PC-3 (cell line): ENCODE measurements around the gene SLC1A3. TPM values are rescaled to one million over a fixed set of nuclear protein-coding genes. Genes with fewer than 3 reads are reported as not detected.

Source experiments
- ATAC-seq: fragments of 200-7000 bp; cut with Tn5 transposase; 2 replicates; pipeline ENCODE4 v1.9.1; 2020; ENCODE audit warnings: mild to moderate bottlenecking, moderate library complexity
- BruUV-seq: library from RNA; stranded (reverse); fragments of 400-500 nt; replicated peaks from 2 replicates; lab custom pipeline; 2021; lab: Mats Ljungman, UMichigan
- CTCF ChIA-PET: fragments of 300-600 bp; sonication (Branson Sonifier 250); formaldehyde crosslinking; loops from one replicate; lab custom pipeline; 2022; ENCODE audit warnings: antibody characterized with exemption; lab: Charles Lee
- POLR2A ChIA-PET: fragments of 300-600 bp; sonication (Branson Sonifier 250); formaldehyde crosslinking; loops from one replicate; lab custom pipeline; 2022; ENCODE audit warnings: antibody characterized with exemption; ENCODE audit not compliant: unreplicated experiment; lab: Charles Lee
- DNase-seq: peaks from one replicate; pipeline ENCODE4 v3.0.0-alpha.2; 2015
- H2AFZ ChIP-seq: fragments of 300-600 bp; sonication (generic); 2 replicates; pipeline ENCODE4 v1.6.0; 2016; ENCODE audit warnings: antibody characterized with exemption, low read length
- H3F3A ChIP-seq: fragments of 300-600 bp; sonication (generic); one replicate; pipeline ENCODE4 v1.6.0; 2017; ENCODE audit warnings: antibody characterized with exemption, low read length, control low read depth, mild to moderate bottlenecking; ENCODE audit not compliant: unreplicated experiment
- H3K27ac ChIP-seq: fragments of 300-600 bp; sonication (generic); 2 replicates; pipeline ENCODE4 v1.5.1; 2016; ENCODE audit warnings: mild to moderate bottlenecking, low read length
- H3K27me3 ChIP-seq: fragments of 300-600 bp; sonication (generic); 2 replicates; pipeline ENCODE4 v1.6.1; 2016; ENCODE audit warnings: low read length, mixed read lengths
- H3K36me3 ChIP-seq: fragments of 300-600 bp; sonication (generic); 2 replicates; pipeline ENCODE4 v1.6.1; 2016; ENCODE audit warnings: low read depth, mixed run types, low read length, mixed read lengths
- H3K4me1 ChIP-seq: fragments of 300-600 bp; sonication (generic); 2 replicates; pipeline ENCODE4 v1.5.1; 2016; ENCODE audit warnings: low read length; ENCODE audit not compliant: insufficient read depth
- H3K4me2 ChIP-seq: fragments of 300-600 bp; sonication (generic); 2 replicates; pipeline ENCODE4 v1.6.0; 2016; ENCODE audit warnings: low read length
- H3K4me3 ChIP-seq: fragments of 300-600 bp; sonication (generic); 2 replicates; pipeline ENCODE4 v1.5.1; 2016; ENCODE audit warnings: mild to moderate bottlenecking, low read length, mixed read lengths
- H3K79me2 ChIP-seq: fragments of 300-600 bp; sonication (generic); 2 replicates; pipeline ENCODE4 v1.6.1; 2017; ENCODE audit warnings: low read length, mixed read lengths
- H3K9ac ChIP-seq: fragments of 300-600 bp; sonication (generic); 2 replicates; pipeline ENCODE4 v1.6.0; 2016; ENCODE audit warnings: mild to moderate bottlenecking, low read length
- H3K9me2 ChIP-seq: fragments of 300-600 bp; sonication (generic); replicated peaks from 2 replicates; pipeline ENCODE4 v1.6.1; 2016; ENCODE audit warnings: mixed run types, low read length, mixed read lengths
- H3K9me3 ChIP-seq: fragments of 300-600 bp; sonication (generic); 2 replicates; pipeline ENCODE4 v1.6.1; 2016; ENCODE audit warnings: low read length, mixed read lengths
- H4K20me1 ChIP-seq: fragments of 300-600 bp; sonication (generic); 2 replicates; pipeline ENCODE4 v1.6.1; 2016; ENCODE audit warnings: low read length, mixed read lengths
- CTCF ChIP-seq: fragments of 300-600 bp; sonication (generic); conservative IDR thresholded peaks from 2 replicates; pipeline ENCODE4 v1.5.1; 2017; ENCODE audit warnings: antibody characterized with exemption, low read depth, mild to moderate bottlenecking, low read length
- EZH2 ChIP-seq: fragments of 300-600 bp; sonication (generic); IDR thresholded peaks from one replicate; pipeline ENCODE4 v1.6.1; 2017; ENCODE audit warnings: antibody characterized with exemption, mild to moderate bottlenecking, low read length; ENCODE audit not compliant: unreplicated experiment
- EZH2phosphoT487 ChIP-seq: fragments of 300-600 bp; sonication (generic); IDR thresholded peaks from 2 replicates; pipeline ENCODE4 v1.6.1; 2018; ENCODE audit warnings: mild to moderate bottlenecking, antibody characterized with exemption, low read length, borderline replicate concordance
- intact Hi-C: fragments of 100-400 bp; cut with micrococcal nuclease; formaldehyde crosslinking; loops from 2 replicates; pipeline ENCODE4 v1.9.0; 2023
- total RNA-seq: library from RNA; depleted of rRNA; stranded (reverse); fragments of >200 nt; gene quantifications from 2 replicates; pipeline ENCODE4 v1.2.3, GENCODE V29; 2014

The SLC1A3 gene
- total RNA-seq, 1 experiment from 2014 or later, result 24.7 TPM

GRCh38 chr5:36600917-36601527 is 5.4 kb upstream of the SLC1A3 start:
- Histone ChIP-seq H3K79me2 (no peaks in the 10 kb centered on the region), H3F3A (no peaks in the 10 kb centered on the region), H4K20me1 (no peaks in the 10 kb centered on the region), H3K27ac (no peak overlapping the region), H3K4me3 (no peak overlapping the region), H3K36me3 (no peaks in the 10 kb centered on the region), H3K9ac (no peak overlapping the region), H2AFZ (no peak overlapping the region), H3K9me3 (no peaks in the 10 kb centered on the region), H3K4me2 (no peak overlapping the region), H3K4me1 (0 out of 2 replicates have a peak, but pooled peaks cover 3% of the 10 kb centered on the region), H3K9me2 (no peaks in the 10 kb centered on the region), H3K27me3 (peaks cover 9% of the 10 kb centered on the region; the same call in 1 of the 2 replicates)
- TF ChIP-seq CTCF (no peak), EZH2phosphoT487 (no peak), EZH2 (no peak)
- POLR2A ChIA-PET, result no interaction called here
- DNase-seq (no peak), ATAC-seq (no peak)
- no TSS peak for BruUV-seq
- intact Hi-C loops, result no loop called here
- CTCF ChIA-PET, result no interaction called here

- no peaks in the 10 kb centered on the region for H3K9me3 ChIP-seq
- no peaks in the 10 kb centered on the region for H3F3A ChIP-seq
- ATAC-seq (no peak), DNase-seq (peak; percentile 28)
- H3K9ac ChIP-seq, result no peak overlapping the region
- BruUV-seq, result no TSS peak
- peaks cover 10% of the 10 kb centered on the region for H3K79me2 ChIP-seq
- H3K36me3 ChIP-seq, result no peaks in the 10 kb centered on the region
- H3K9me2 ChIP-seq, result no peaks in the 10 kb centered on the region
- no peaks in the 10 kb centered on the region for H4K20me1 ChIP-seq
- peaks cover 4% of the 10 kb centered on the region for H3K4me1 ChIP-seq
- no peak overlapping the region for H3K4me2 ChIP-seq
- no peak overlapping the region for H3K27ac ChIP-seq
- no peak overlapping the region for H3K4me3 ChIP-seq
- CTCF ChIA-PET, result no interaction called here
- TF ChIP-seq CTCF (peak; percentile 49), EZH2phosphoT487 (no peak), EZH2 (no peak)
- intact Hi-C loops, result no loop called here
- POLR2A ChIA-PET, result no interaction called here
- peaks cover 23% of the 10 kb centered on the region for H3K27me3 ChIP-seq
- no peak overlapping the region for H2AFZ ChIP-seq
Observed at GRCh38 chr5:36602704-36603321, 3.6 kb upstream of the SLC1A3 start.

GRCh38 chr5:36605241-36605640 is 1.2 kb upstream of the SLC1A3 start:
- Histone ChIP-seq H3K36me3 (0 out of 2 replicates have a peak, but pooled peaks cover 3% of the 10 kb centered on the region), H3K27me3 (peaks cover 26% of the 10 kb centered on the region), H3K4me3 (no peak overlapping the region), H3F3A (no peaks in the 10 kb centered on the region), H4K20me1 (no peaks in the 10 kb centered on the region), H3K27ac (no peak overlapping the region), H3K9me3 (no peaks in the 10 kb centered on the region), H3K4me2 (no peak overlapping the region), H3K4me1 (peaks cover 15% of the 10 kb centered on the region), H3K79me2 (peaks cover 27% of the 10 kb centered on the region), H2AFZ (no peak overlapping the region), H3K9ac (no peak overlapping the region), H3K9me2 (no peaks in the 10 kb centered on the region)
- DNase-seq (no peak), ATAC-seq (no peak)
- intact Hi-C loops, result loop anchor here (5.0 kb wide), 1 partner anchor 193 kb away; no protein-coding TSS in a partner anchor
- ChIA-PET CTCF (interaction anchor here (0.9 kb wide), 1 partner anchor 85 kb away, joined by 3 read pairs; no protein-coding TSS in a partner anchor), POLR2A (no interaction called here)
- BruUV-seq, result no TSS peak
- no peak for TF ChIP-seq EZH2
- TF ChIP-seq EZH2phosphoT487, result no peak
- no peak for TF ChIP-seq CTCF
